Measurements from ENCODE around the gene ANO6.

ANO6 gene

GRCh38 chr12:45212064-45212463 lies 3.8 kb upstream of the ANO6 start:
- DNase-seq (ENCODE audit: low read depth), result no peak

DNA sequence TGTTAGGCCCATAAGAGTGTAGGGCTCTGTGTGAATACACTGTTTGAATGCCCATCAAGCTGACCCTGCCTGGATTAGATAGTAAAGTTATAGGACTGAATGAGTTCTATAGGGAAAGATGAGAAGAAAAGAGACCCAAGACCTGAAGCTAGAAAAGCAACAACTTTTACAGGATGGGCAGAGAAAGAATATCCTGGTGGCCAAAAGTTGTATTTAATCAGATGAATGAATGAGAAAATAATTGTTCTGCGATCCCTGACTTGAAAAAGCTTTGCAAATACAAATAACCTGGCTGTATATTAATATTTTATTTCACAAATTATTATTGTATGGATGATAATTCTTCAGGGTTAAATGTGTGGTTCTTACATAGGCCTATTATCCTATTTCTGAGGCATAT lies 2.8 kb upstream of the ANO6 start:
- no peak for DNase-seq (ENCODE audit: low read depth)

DNA sequence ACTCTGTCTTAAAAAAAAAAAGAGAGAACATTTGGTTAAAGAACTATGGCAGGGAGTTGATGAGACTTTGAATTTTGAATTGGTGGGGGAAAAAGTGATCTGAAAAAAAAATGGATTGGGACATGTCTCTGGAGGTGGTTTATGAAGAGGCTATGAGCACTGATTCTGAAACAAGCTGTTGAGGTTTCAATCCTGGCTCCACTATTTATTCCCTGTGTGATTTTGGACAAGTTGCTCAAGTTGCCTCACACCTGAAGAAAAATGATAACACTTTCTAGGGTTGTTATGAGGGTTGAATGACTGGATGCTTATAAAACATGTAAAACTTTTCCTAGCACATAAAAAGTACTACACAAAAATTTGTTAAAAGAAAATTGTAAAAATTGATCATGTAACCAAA lies 1.8 kb upstream of the ANO6 start:
- no peak for DNase-seq (ENCODE audit: low read depth)

DNA sequence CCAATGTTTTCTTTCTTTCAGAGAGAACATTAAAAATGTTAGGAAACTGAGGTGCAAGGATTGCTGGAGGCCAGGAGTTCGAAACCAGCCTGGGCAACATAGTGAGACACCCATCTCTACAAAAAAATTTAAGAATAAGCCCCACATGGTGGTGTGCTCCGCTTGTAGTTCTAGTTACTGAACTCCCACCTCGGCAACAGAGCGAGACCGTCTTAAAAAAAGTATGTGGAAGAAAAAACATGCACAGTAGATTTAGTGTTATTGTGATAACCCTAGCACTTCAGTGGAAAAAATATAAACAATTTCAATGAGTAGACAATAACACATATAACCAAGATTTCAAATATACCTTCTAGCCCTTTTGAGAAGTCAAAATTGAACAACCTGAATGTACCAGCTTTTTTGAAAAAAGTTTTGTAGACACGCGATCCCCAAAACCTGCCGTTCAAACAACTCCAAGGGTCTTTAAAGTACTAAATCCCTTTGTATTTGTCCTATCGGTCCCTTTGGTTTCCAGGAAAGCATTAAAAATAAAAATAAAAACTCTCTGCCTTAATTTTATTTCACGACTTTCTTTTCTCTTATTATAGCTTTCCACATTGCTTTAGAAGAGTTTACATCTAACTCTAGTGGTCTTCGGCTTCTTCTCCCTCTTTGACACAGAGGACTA lies 1.0 kb upstream of the ANO6 start:
- no peak for DNase-seq (ENCODE audit: low read depth)

DNA sequence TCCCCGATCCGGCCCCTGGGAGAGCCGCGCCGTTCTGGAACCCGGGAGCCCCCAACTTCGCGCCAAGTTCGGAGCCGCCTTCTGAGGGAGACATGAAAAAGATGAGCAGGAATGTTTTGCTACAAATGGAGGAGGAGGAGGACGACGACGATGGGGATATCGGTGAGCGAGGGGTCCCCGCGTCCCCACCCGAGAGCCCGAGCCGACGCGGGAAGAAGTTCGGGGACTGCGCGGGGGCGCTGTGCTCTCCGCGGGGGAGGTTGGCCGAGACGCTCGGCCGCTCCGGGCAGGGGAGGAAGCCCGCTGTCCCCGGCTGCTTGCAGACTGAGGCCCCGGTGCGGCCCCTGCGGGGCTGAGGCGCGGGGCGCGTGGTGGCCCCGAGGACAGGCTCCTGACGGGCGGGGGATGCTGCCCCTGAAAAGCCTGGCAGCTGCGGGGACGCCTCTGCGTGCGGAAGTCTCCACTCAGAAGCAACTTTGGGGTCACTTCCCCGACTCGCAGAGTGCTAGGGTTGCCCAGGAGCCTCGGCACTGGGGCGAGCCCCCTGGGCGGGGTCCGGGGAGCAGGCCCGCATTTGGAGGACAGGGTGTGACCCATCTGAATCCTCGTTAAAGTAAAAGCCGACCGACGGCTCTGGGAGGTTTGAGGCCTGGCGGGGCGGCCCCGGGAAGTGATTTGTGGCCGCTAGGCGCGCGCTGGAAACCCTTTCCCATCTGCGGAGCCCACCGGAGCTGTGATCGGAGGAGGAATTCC lies 511 bp downstream of the ANO6 start:
- no peak for DNase-seq (ENCODE audit: low read depth)

DNA sequence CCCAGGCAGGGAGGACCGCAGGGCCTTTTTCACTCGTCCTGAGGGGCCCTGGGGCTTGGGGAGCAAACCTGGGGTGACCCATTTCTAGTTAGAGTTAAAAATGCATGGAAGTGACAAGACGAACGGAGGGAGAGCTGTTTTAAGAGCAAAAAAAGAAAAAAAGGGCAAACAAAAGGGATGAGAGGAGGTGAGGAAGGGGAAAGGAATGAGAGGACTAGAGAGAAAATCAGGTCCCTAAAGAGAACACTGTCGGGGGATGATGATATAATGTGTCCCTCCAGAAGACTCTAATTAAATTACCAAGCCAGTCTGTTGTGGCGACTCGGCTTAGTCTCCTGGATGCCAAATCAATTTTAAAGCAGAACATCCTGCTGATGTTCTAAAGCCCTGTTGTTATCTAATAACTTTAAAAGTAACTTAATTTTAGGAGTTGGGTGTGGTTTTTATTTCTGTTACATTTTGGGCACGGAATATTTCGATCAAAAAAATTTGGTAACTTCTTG lies 1.1 kb downstream of the ANO6 start:
- no peak for DNase-seq (ENCODE audit: low read depth)

GRCh38 chr12:45217846-45218245 lies 2.0 kb downstream of the ANO6 start:
- DNase-seq (ENCODE audit: low read depth), result no peak

GRCh38 chr12:45219621-45220020 lies 3.7 kb downstream of the ANO6 start:
- DNase-seq (ENCODE audit: low read depth), result no peak

DNA sequence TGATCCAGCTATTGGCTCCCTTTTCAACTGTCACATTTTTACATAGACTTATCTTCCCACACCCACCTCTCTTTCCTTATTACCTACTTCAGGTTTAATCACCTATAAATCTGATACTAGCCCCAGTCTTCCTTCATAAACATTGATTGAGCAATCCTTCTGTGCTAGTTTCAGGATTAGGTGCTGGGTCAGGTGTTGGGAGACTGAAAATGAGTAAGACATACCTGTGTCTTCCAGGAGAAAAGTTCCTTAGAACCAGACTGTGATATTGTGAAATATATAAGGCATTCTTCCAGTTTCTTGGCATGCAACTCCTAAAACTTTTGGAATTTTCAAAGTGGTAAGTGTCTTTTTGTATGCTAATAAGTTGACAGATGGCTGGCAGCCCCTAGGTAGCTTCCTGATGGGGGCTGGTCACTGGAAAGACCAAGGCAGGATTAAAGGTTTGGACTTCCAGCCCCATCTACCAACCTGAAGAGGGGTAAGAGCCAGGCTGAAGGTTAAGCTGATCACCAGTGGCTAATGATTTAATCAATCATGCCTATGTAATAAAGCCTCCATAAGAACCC lies 4.6 kb downstream of the ANO6 start:
- no peak for DNase-seq (ENCODE audit: low read depth)

- no peak for DNase-seq (ENCODE audit: low read depth)
Observed at GRCh38 chr12:45220969-45221368, 5.1 kb downstream of the ANO6 start.

DNA sequence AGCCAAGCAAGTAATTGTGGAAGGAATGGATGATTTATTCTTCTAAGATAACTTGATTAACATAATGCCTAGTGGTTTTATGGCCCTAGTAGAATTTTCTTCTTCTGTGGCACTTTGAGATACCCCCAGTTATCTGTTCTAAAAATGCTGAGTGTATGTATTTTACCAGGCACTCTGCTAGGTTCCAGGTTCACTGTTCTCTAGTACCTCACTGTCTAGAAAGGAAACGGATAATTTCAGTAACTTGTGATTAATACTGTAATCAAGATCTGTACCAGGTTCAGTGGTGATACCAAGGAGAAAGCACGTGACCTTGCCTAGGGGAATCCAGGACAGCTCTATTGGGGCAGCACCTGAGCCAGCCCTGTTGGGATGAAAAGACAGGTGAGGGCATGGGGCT lies 8.0 kb downstream of the ANO6 start:
- DNase-seq (ENCODE audit: low read depth), result no peak

DNA sequence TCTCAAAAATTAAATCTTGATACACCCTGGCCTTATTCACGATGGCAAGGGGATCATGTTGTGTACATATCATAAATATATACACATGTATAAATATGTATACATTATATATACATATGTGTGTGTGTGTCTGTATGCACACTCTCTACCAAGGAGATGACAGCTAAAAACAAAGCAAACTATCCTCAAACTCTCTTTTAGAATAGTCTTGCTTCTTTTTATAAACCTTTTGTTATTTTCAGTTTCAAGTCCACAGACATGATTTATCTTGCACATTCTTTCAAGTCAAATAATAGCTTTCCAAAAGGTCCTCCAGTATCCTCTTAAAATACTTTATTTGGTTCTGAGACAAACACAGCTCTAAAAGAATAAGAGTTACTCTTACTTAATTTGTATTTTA lies 8.4 kb downstream of the ANO6 start:
- no peak for DNase-seq (ENCODE audit: low read depth)

DNA sequence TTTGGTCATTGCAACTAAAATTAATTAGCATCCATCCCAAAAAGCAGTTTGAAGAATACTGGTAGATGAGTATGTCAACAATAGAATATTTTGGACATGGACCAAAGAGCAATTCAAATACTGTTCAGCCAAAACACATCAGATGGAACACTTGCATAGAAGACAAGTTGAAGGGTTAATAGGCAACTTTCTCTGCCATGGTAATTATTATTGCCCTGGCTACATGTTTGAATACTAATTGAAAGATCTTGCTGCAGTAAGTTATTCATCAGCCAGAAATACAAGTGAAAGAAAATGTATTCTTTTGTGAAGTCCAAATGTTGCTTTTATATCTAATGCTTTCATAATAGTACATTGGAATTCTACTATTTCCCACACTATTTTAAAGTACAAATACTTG lies 10.1 kb downstream of the ANO6 start:
- DNase-seq (ENCODE audit: low read depth), result no peak

GRCh38 chr12:45227316-45228067 lies 11.6 kb downstream of the ANO6 start:
- DNase-seq (ENCODE audit: low read depth), result no peak

DNA sequence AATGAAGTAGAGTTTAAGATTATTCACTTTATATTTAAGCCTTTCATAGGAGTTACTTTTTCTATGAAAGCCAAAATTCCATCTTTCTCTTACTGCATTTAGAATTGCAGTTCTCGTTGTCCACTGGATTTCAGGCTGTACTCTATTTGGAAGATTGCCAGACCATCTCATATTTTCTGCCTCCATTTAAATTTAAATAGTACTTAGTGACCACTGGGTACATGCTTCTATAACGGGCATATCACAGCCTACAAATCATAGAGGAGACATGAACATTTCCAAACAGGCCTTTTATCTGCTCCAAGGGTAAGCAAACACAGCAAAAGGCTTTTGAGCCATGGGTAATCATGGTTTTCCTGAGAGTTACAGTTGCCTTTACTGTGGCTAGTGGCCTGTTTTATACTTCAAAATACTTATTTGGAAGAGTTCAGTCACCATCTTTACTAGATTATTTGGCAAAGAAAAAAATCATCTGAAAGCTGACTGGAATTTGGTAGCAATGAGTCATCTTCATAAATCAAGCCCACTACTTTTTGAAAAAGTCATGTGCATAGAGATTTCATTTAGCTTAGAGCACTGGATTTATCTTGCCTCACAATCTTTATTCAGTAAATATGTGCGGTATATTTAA lies 15.7 kb downstream of the ANO6 start:
- DNase-seq (ENCODE audit: low read depth), result peak; percentile 57

DNA sequence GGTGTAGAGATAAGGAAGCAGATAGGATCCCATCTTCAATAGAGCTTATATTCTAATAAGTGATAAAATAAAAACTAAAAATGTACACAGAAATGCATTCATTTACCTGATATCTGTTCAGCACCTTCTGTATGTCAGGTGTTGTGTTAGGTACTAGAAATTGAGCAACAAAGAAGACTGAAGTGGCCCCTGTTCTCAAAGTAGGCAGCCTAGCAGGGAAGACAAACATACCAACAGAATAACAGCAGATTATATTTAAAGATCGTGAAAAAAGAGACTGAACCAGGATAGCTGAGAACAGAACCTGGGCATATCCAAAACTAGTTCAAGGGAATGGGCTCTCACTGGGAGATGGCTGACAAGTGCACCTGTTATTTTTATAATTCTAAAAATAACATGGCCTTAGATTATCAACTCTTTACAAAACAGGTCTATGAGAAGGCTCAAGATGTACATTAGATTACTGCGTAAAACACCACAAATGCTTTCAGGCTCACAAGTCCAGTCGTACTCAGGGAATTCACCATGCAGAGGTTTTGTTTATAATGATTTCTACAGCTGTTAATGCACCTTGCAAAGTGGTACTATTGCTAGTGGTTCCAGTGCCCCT lies 16.4 kb downstream of the ANO6 start:
- DNase-seq (ENCODE audit: low read depth), result no peak

DNA sequence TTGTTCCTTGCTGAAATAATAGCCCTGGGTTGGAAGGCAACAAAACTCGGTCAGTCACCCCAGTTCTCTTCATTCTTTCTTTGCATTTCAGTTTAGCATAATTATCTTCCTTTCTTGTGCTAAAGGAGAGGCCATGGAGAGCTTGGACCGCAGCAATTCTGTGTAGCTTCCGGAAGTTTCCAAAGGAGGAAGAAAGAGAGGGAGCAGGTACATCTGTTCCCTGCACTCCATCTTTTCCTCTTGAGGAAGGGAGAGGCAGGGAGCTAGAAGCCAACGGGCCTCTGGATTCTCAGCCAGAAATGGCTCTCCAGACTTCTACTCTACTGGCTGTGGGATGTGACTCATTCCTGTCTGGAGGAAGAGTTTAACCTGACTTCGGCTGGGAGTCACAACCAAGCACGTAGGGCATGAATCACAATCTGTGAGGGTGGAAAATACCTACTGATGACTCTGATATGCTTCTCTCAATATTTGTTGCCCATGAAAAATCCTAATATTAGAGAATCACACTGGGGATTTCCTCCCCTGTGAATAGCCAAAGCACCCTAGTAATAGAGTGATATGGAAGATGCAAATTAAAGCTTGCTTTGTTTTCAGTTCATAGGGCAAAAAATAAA lies 17.0 kb downstream of the ANO6 start:
- DNase-seq (ENCODE audit: low read depth), result peak; percentile 93

DNA sequence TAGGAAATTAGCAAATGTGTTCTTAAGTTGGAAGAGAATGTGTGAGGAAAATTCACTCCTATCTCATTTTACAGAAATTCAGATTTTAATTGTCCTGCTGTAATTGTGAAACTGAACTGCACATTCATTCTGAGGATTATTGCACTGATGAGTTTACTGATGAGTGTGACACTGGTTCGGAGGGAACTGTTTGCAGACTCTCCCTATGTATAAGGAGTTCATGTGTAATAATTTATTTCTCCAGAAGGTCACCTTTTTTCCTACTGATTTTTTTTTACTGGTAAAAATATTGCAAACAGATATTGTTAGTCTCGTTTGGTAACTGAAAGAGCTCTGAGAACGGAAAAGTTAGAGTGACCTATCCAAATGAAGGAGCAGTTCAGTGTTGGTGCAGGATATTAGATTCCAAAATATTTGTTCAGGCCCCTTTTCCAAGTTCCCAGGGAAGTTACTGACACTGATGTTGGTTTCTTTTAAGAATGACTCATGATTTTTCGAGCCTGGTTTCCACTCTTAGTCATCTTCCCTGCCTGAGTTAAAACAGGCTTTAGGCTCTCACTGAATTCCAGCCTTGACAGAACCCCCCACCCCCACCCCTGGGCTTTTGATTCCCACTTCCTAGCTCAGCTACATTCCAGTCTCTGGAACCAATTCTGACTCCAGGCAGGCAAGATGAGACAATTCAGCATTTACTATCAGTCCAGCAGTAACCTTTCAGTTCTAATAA lies 18.4 kb downstream of the ANO6 start:
- DNase-seq (ENCODE audit: low read depth), result peak; percentile 97

DNA sequence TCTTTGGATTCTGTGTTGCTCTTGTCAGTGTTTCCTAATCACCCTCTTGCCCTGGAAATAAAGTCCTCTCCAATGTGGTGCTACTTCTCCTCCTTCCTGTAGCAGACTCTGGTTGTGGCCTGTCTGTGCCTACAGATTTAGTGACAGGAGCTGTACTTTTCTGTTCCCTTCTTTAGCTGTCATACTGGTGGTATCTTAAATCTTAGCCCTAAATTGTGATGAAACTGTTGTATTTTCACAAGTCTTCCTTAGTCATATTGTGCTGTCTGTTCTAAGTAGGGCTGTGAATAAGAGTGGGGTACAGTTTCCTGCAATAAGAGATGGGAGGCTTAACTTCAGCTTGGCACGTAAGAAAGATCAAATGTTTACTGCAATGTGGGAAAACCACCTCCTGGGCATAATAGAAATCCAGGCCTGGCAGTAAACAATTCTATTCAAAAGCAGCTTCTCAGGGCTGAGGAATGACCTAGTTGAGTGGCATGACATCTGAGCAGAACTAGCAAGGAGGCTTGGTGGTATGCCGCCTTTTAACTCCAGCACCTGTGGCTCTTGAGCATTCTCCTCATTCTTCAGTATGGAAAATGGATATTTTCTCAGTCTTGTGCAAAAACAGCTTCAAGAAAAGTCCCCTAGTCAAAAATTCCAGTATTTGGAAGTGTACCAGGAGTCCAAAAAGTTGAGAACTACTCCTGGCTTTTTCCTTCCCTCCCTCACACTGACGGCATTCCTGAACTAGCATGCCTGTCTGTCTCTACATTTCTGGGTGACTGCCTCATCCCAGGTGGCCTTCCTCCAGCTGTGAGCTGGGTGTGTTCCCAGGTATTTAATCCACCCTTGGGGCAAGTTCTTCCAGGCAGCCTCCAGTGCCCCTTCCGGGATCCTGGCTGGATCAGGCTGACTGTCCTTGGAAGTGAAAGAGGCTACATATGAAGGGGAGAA lies 19.5 kb downstream of the ANO6 start:
- DNase-seq (ENCODE audit: low read depth), result no peak
